B cell (primary cell): ENCODE measurements around the gene MBD3. TPM values are rescaled to one million over a fixed set of nuclear protein-coding genes. Genes with fewer than 3 reads are reported as not detected.

Experiments used
- ATAC-seq: fragments of 200-7000 bp; cut with Tn5 transposase; one replicate; pipeline ENCODE4 v1.10.0; 2021; ENCODE audit warnings: low read depth, mild to moderate bottlenecking, moderate number of reproducible peaks, moderate library complexity
- CTCF ChIA-PET: fragments of 350-600 bp; sonication (Branson Sonifier 250); formaldehyde crosslinking; loops from one replicate; lab custom pipeline; 2021; ENCODE audit warnings: antibody characterized with exemption, inconsistent platforms; lab: Charles Lee
- POLR2A ChIA-PET: fragments of 350-600 bp; sonication (Branson Sonifier 250); formaldehyde crosslinking; loops from one replicate; lab custom pipeline; 2021; ENCODE audit warnings: antibody characterized with exemption; lab: Charles Lee
- DNase-seq: peaks from one replicate; pipeline ENCODE4 v3.0.0; 2013
- H2AFZ ChIP-seq: 2 replicates; pipeline ENCODE4 v1.6.1; 2012; ENCODE audit warnings: mild to moderate bottlenecking, low read depth, low read length; ENCODE audit not compliant: insufficient read depth, poor library complexity, severe bottlenecking
- H3K27ac ChIP-seq, 2 donors: 1 replicate in 1 of 2; 2 replicates in 1 of 2; pipeline ENCODE4 v1.5.1; 2012 to 2013; ENCODE audit warnings: low read length in 2 of 2, mild to moderate bottlenecking in 2 of 2, moderate library complexity in 1 of 2
- H3K27me3 ChIP-seq, 4 experiments: fragments of 200-600 bp in 1 of 4; sonication (generic) in 1 of 4; replicated peaks in 1 of 4; 1 replicate in 2 of 4; 2 replicates in 2 of 4; pipeline versions ENCODE4 v1.6.1 to v1.7.0; 2013 to 2016; ENCODE audit warnings: low read length in 3 of 4, mild to moderate bottlenecking in 2 of 4, mixed read lengths in 1 of 4, moderate library complexity in 1 of 4; ENCODE audit not compliant: insufficient read depth in 4 of 4, control insufficient read depth in 3 of 4; ENCODE audit errors: control extremely low read depth in 1 of 4
- H3K36me3 ChIP-seq, 2 experiments: replicated peaks in 1 of 2; 1 replicate in 1 of 2; 2 replicates in 1 of 2; pipeline versions ENCODE4 v1.6.1 to v1.7.1; 2013; ENCODE audit warnings: low read length in 1 of 2; ENCODE audit not compliant: insufficient read depth in 2 of 2, control insufficient read depth in 1 of 2; ENCODE audit errors: control extremely low read depth in 1 of 2, extremely low read depth in 1 of 2
- H3K4me1 ChIP-seq, 2 donors: fragments of 200-600 bp in 1 of 2; sonication (generic) in 1 of 2; 1 replicate in 1 of 2; 2 replicates in 1 of 2; pipeline versions ENCODE4 v1.5.1 to v1.6.1; 2013 to 2017; ENCODE audit warnings: low read length in 2 of 2; ENCODE audit not compliant: control insufficient read depth in 2 of 2, insufficient read depth in 2 of 2
- H3K4me2 ChIP-seq: replicated peaks from 2 replicates; pipeline ENCODE3; 2012; ENCODE audit warnings: mild to moderate bottlenecking, low read depth, low read length; ENCODE audit not compliant: poor library complexity, severe bottlenecking
- H3K4me3 ChIP-seq, 5 experiments: fragments of 200-600 bp in 1 of 5; sonication (generic) in 1 of 5; 1 replicate in 3 of 5; 2 replicates in 2 of 5; pipeline versions ENCODE4 v1.5.1 to v1.7.0; 2011 to 2016; ENCODE audit warnings: low read length in 4 of 5, mild to moderate bottlenecking in 4 of 5, low read depth in 2 of 5, control low read depth in 1 of 5, moderate library complexity in 1 of 5; ENCODE audit not compliant: insufficient read depth in 1 of 5; ENCODE audit errors: control extremely low read depth in 1 of 5, extremely low read depth in 1 of 5
- H3K79me2 ChIP-seq: fragments of 200-600 bp; sonication (generic); one replicate; pipeline ENCODE4 v1.6.0; 2016; ENCODE audit warnings: low read length; ENCODE audit not compliant: control insufficient read depth, insufficient read depth
- H3K9ac ChIP-seq: fragments of 200-600 bp; sonication (generic); 2 replicates; pipeline ENCODE4 v1.6.1; 2017; ENCODE audit warnings: mild to moderate bottlenecking, low read length, moderate library complexity
- H3K9me3 ChIP-seq, 3 donors: one replicate each; pipeline versions ENCODE4 v1.6.1 to v1.7.1; 2013; ENCODE audit warnings: low read length in 2 of 3; ENCODE audit not compliant: control insufficient read depth in 2 of 3, insufficient read depth in 1 of 3; ENCODE audit errors: control extremely low read depth in 1 of 3
- H4K20me1 ChIP-seq: 2 replicates; pipeline ENCODE4 v1.6.0; 2012; ENCODE audit warnings: mild to moderate bottlenecking, low read length; ENCODE audit not compliant: insufficient read depth, control insufficient read depth, poor library complexity, severe bottlenecking
- H3K27ac Mint-ChIP-seq: one replicate; pipeline ENCODE4 v1.8.0; 2021; ENCODE audit warnings: mixed read lengths
- H3K27me3 Mint-ChIP-seq: one replicate; pipeline ENCODE4 v1.8.0; 2021; ENCODE audit warnings: mixed read lengths
- H3K4me1 Mint-ChIP-seq: one replicate; pipeline ENCODE4 v1.8.0; 2021; ENCODE audit warnings: mixed read lengths
- H3K4me3 Mint-ChIP-seq: one replicate; pipeline ENCODE4 v1.8.0; 2021; ENCODE audit warnings: mixed read lengths
- H3K9me3 Mint-ChIP-seq: one replicate; pipeline ENCODE4 v1.8.0; 2022; ENCODE audit warnings: mixed read lengths; ENCODE audit not compliant: insufficient read depth
- CTCF ChIP-seq: fragments of 200-600 bp; IDR thresholded peaks from one replicate; pipeline ENCODE4 v1.8.0; 2022; ENCODE audit warnings: antibody characterized with exemption, mild to moderate bottlenecking
- EZH2 ChIP-seq: IDR thresholded peaks from 2 replicates; pipeline ENCODE4 v1.6.1; 2012; ENCODE audit warnings: borderline replicate concordance, low read depth, mild to moderate bottlenecking, moderate library complexity, low read length; ENCODE audit not compliant: insufficient read depth, poor library complexity, severe bottlenecking
- WGBS: methylation state at CpG from one replicate; pipeline ENCODE4 v1.1.5; 2013; ENCODE audit warnings: missing lambda C conversion rate; ENCODE audit not compliant: insufficient coverage; 5-methylcytosine and 5-hydroxymethylcytosine counted together
- intact Hi-C: fragments of 100-400 bp; cut with micrococcal nuclease; formaldehyde crosslinking; loops from one replicate; pipeline ENCODE4 v1.10.0; 2022
- polyA plus RNA-seq: library from polyadenylated mRNA; depleted of rRNA; stranded (reverse); fragments of >200 nt; gene quantifications from 2 replicates; pipeline ENCODE4 v1.2.3, GENCODE V29; 2012
- total RNA-seq, 2 donors: library from RNA; stranded (reverse); fragments of 120-200 nt in 1 of 2; gene quantifications; 1 replicate in 1 of 2; 2 replicates in 1 of 2; pipeline versions ENCODE4 v1.2.3 to v1.2.4, GENCODE V29; 2013 to 2022

Gene MBD3
- total and polyA plus RNA-seq, 2 donors (not counting 1 experiment from before 2014, with no cell fraction given) = 48.1 to 84.6 TPM

DNA sequence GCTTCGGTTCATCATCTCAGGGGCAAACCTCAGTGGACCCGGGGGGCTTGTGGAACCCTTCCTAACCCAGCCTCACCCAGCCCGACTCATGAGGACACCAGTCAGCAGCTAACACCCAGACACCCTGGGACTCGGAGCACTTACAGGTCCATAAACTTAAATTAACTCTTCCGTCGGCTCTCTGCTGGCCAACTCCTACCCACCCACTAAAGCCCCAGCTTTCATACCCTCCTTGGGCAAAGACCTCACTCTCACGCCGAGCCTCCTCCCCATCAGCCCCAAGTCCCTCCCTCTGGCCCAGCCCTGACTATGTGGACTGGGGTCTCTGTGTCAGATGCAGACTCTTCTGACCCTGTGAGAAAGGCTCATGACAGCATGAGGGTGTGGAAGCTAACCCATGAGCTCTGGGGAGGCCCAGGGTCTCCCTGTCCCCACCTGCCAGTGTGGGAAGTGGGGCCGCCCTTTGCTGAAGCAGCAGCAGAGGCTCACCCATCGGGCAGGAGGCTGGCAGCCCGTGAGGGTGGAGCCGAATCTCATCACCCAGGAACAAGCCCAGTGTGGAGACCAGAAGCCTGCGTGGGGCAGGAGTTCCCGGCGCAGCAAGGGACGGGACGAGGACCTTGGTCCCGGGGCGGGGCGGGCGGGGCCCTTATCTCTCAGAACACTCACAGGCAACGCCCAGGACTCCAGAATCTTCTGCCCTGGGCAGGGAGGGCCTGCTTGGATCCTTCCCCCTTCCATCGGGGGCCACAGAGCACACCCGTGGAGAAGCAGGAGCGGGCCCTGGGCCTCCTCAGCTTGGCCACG, 40.0 kb upstream of the MBD3 start:
- 96% methylated on average over 24 of the region's 26 CpGs for WGBS
- H2AFZ ChIP-seq = no peak overlapping the region
- TF ChIP-seq EZH2 (no peak), CTCF (no peak)
- no peak overlapping the region for H3K4me2 ChIP-seq
- H3K9ac ChIP-seq = no peak overlapping the region
- H3K27me3 Mint-ChIP-seq = no peaks in the 10 kb centered on the region
- H3K36me3 ChIP-seq = peaks cover 0 to 77% of the 10 kb centered on the region in 2 experiments
- H3K27ac Mint-ChIP-seq = peak overlapping the region; percentile 15
- no peak for DNase-seq
- no peaks in the 10 kb centered on the region for H3K27me3 ChIP-seq
- H3K9me3 Mint-ChIP-seq = no peaks in the 10 kb centered on the region
- no peak overlapping the region for H3K4me3 ChIP-seq
- H3K4me1 ChIP-seq = no peaks in the 10 kb centered on the region
- POLR2A ChIA-PET = interaction anchor here (1.0 kb wide), 1 partner anchor 16 kb away, joined by 3 read pairs; no protein-coding TSS in a partner anchor
- intact Hi-C loops = no loop called here
- no peak for ATAC-seq
- H3K27ac ChIP-seq = no peak overlapping the region
- H3K9me3 ChIP-seq = peaks cover 0 to 6% (median 0%) of the 10 kb centered on the region in 3 donors
- CTCF ChIA-PET = interaction anchor here (1.4 kb wide), 1 partner anchor 40 kb away, joined by 3 read pairs; no protein-coding TSS in a partner anchor
- H3K4me1 Mint-ChIP-seq = peaks cover 3% of the 10 kb centered on the region
- peaks cover 90% of the 10 kb centered on the region for H4K20me1 ChIP-seq
- no peak overlapping the region for H3K4me3 Mint-ChIP-seq
- H3K79me2 ChIP-seq = peaks cover 84% of the 10 kb centered on the region

DNA sequence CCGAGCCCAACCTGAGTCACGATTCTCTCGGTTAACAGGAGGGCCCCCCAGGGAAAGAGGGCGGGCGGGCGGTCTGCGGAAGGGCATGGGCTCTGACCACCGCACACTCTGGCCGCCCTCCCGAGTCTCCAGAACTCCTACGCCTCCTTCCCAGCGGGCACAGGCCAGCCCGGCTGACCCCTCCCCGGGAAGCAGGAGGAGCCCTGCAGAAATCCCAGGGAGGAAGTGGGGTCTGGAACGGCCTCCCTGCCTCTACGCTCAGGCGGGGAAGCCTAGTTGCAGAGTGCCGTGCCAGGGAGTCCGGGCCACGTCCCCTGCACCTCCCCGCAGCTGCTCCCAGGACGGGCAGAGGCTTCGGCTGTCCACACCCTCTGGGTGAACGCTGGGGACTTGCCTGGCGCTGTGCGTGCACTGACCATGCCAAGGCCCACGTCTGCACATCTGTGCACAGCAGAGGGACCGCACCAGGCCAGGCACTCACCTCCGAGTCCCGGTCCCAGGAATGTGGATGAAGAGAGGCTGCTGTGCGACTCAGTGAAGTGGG, 39.0 kb upstream of the MBD3 start:
- WGBS = 94% methylated on average over 28 of the region's 31 CpGs
- peaks cover 78% of the 10 kb centered on the region for H3K79me2 ChIP-seq

More for the DNA sequence above, 39.0 kb upstream of the MBD3 start:
- POLR2A ChIA-PET = no interaction called here
- Histone ChIP-seq H3K27ac (no peak overlapping the region), H3K9me3 (peaks cover 0 to 6% (median 0%) of the 10 kb centered on the region in 3 donors), H3K36me3 (peaks cover 0 to 76% of the 10 kb centered on the region in 2 experiments), H3K9ac (no peak overlapping the region), H3K27me3 (no peaks in the 10 kb centered on the region), H4K20me1 (peaks cover 89% of the 10 kb centered on the region), H3K4me1 (no peaks in the 10 kb centered on the region), H3K4me2 (no peak overlapping the region), H2AFZ (no peak overlapping the region), H3K4me3 (no peak overlapping the region)
- no peak overlapping the region for H3K27ac Mint-ChIP-seq
- intact Hi-C loops = no loop called here
- H3K27me3 Mint-ChIP-seq = no peaks in the 10 kb centered on the region
- no peak for ATAC-seq
- no peak overlapping the region for H3K4me3 Mint-ChIP-seq
- peaks cover 3% of the 10 kb centered on the region for H3K4me1 Mint-ChIP-seq
- H3K9me3 Mint-ChIP-seq = no peaks in the 10 kb centered on the region
- CTCF ChIA-PET = interaction anchor here (1.4 kb wide), 1 partner anchor 41 kb away, joined by 3 read pairs; no protein-coding TSS in a partner anchor
- no peak for DNase-seq
- TF ChIP-seq EZH2 = no peak
- no peak for TF ChIP-seq CTCF
